ENCODE data around the gene SKI. TPM values are rescaled to one million over a fixed set of nuclear protein-coding genes. Genes with fewer than 3 reads are reported as not detected.

Gene SKI
- total RNA-seq, 1 donor from 2014 or later = 38.5 TPM

DNA sequence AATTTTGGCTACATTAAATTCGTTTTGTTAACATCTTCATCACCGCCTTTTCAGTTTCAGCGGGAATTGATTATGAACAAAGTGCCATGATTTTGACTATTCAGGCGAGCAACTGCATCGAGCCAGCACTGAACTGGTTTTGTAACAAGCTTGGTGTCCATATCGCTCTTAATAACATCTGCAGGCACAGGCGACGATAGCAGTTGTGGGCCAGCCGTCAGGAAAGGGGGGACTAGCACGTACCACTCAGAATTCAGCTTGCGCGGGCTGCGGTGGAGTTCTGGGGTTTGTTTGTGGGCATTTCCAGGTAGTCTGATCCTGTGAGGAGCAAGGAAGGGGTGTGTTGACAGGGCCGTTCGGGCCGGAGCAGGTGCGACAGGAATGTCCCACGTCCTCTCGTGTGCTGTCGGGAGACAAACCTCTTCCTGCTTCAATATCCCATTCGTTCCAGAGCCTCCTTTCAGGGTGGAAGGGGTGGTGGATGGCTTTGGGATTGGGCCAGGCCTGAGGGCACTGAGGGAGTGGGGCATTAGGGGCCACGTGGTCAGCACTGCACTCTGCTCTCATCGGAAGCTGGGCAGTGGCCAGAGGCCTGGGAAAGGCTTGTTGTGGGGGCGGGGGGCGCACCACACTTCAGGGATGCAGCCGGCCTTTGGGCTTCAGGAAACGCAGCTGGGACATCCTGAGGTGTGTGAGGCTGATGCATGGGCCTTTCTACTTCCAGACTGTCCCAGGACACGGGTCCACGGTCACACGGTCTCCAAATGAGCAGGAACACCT, 39.1 kb downstream of the SKI start:
- peak; percentile 60 for DNase-seq (ENCODE audit: missing footprints)
- peak; percentile 32 for ATAC-seq
- intact Hi-C loops (cut with DNase I) = no loop called here

DNA sequence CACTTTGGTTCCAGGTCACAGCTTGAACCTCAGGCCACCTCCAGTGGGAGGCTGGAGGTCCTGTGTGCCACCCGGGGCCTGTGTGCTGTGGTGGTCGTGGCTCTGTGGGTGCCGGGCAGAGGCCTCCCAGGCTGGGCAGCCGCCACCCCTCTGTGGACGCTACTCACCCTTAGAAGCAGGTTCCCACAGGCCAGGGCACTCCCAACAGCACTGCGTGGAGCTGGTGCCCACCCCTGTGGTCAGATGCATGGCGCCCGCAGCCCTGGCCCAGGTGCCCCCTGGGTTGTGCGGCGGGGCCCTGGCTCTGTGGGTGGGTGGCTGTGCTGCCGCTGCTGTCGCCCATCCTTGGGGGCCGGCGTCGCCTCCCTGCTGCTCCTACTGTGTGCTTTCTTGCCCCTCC, 39.7 kb downstream of the SKI start:
- ATAC-seq (no peak), DNase-seq (ENCODE audit: missing footprints) (peak; percentile 17)
- intact Hi-C loops (cut with DNase I) = no loop called here

GRCh38 chr1:2268285-2269056, 40.4 kb downstream of the SKI start:
- ATAC-seq (no peak), DNase-seq (ENCODE audit: missing footprints) (peak; percentile 30)
- intact Hi-C loops (cut with DNase I) = no loop called here

- DNase-seq (ENCODE audit: missing footprints) (peak; percentile 50), ATAC-seq (no peak)
- intact Hi-C loops (cut with DNase I) = no loop called here
Measured at GRCh38 chr1:2269193-2269921, 41.2 kb downstream of the SKI start.

DNA sequence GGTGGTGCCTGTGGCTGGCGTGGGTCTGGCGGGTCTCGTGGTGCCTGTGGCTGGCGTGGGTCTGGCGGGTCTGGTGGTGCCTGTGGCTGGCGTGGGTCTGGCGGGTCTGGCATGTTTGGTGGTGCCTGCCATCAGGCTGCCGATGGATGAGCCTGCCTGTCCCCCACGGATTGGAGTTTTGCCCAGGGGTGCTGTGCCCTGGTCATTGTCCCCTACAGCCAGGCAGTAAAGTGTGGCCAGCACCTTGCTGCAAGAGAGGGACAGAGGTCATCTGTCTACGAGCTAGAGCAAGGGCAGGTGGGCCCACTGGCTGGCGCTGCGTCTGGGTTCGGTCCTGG, 41.8 kb downstream of the SKI start:
- DNase-seq (ENCODE audit: missing footprints) (no peak), ATAC-seq (no peak)
- intact Hi-C loops (cut with DNase I) = no loop called here

GRCh38 chr1:2270260-2271100, 42.4 kb downstream of the SKI start:
- intact Hi-C loops (cut with DNase I) = no loop called here
- DNase-seq (ENCODE audit: missing footprints) = peak; percentile 70
- peak; percentile 5 for ATAC-seq

DNA sequence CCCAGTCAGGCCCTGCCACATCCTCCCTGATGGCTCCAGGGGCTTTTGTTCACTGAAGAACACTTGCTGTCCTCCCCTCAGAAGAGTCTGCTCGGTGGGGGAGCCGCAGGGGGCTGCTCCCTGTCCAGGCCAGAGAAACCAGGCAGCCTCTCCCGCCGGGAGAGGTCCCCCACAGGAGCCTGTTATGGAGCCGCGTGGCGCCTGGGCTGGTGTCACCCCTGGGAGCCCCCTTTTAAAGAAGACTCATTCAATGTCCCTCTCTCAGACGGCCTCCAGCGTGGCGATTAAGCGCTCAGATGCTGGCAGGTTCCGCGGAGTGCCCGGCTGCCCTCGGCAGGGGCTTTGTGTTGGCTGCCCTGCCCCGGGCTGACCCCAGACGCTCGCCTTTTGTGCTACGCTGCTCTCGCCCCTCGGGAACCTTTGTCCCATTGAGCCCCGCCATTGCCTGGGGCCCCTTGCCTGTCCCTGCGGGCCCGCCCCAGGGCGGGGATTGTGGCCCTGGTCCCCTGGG, 43.1 kb downstream of the SKI start:
- DNase-seq (ENCODE audit: missing footprints) = peak; percentile 50
- intact Hi-C loops (cut with DNase I) = no loop called here
- no peak for ATAC-seq

DNA sequence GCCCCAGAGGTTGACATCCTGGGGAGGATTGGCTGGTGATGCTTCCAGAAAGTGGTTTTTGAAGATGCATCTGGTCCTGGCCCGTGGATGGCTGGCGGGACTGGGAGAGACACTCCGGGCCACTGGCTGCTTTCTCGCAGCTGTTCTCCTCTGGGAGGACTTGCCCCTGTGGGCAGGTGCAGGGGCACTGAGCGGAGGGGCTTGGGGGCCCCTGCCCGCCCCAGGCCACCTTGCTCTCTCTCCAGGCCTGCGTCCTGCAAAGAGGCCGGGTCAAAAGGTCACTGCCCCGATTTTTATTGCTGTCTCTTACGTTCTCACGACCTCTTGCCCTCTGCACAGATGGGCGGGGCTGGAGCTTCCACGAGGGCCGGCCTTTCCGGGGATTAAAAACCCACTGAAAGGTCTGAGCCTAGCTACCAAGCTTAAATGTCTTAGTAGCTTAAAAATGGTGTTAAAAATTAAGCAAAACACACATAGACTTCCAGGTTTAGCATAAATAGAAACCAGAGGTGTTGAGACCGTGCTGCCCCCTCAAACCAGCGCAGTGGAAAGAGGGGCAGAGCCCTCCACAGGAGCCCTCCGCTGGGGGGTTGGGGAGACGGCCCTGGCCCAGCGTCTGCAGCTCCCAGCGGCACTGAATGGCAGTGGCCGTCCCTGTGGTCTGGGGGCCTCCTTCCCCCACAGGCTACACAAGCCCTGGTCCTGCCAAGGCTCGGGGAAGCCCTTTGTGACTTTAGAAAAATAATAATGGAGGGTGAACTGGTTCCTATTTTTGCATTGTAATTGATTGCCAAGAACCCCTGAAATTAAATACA, 43.9 kb downstream of the SKI start:
- DNase-seq (ENCODE audit: missing footprints) = peak; percentile 67
- intact Hi-C loops (cut with DNase I) = no loop called here
- ATAC-seq = no peak

GRCh38 chr1:2272686-2273400, 44.7 kb downstream of the SKI start:
- DNase-seq (ENCODE audit: missing footprints) (peak; percentile 48), ATAC-seq (no peak)
- intact Hi-C loops (cut with DNase I) = no loop called here

GRCh38 chr1:2273401-2274090, 45.4 kb downstream of the SKI start:
- ATAC-seq (peak; percentile 30), DNase-seq (ENCODE audit: missing footprints) (peak; percentile 61)
- intact Hi-C loops (cut with DNase I) = no loop called here

- ATAC-seq (no peak), DNase-seq (ENCODE audit: missing footprints) (peak; percentile 50)
- intact Hi-C loops (cut with DNase I) = no loop called here
Measured at GRCh38 chr1:2274231-2274928, 46.3 kb downstream of the SKI start.

GRCh38 chr1:2274929-2275475, 46.9 kb downstream of the SKI start:
- peak; percentile 59 for DNase-seq (ENCODE audit: missing footprints)
- intact Hi-C loops (cut with DNase I) = no loop called here
- ATAC-seq = no peak

GRCh38 chr1:2275796-2276536, 47.8 kb downstream of the SKI start:
- peak; percentile 55 for ATAC-seq
- DNase-seq (ENCODE audit: missing footprints) = peak; percentile 62

GRCh38 chr1:2276803-2277580, 48.9 kb downstream of the SKI start:
- no peak for DNase-seq (ENCODE audit: missing footprints)
- no peak for ATAC-seq
- intact Hi-C loops (cut with DNase I) = no loop called here

More at GRCh38 chr1:2275796-2276536, 47.8 kb downstream of the SKI start:
- intact Hi-C loops (cut with DNase I) = no loop called here

Data from Right ventricle myocardium inferior (tissue), 1 donor.